Pancreas (tissue), 10 donors: ENCODE data around the gene LRRC75A. TPM values are rescaled to one million over a fixed set of nuclear protein-coding genes. Genes with fewer than 3 reads are reported as not detected.

ENCODE experiments used
- ATAC-seq, 4 donors: fragments of 200-7000 bp; cut with Tn5 transposase; one replicate each; pipeline versions ENCODE4 v1.8.0 to v1.9.1; 2020; ENCODE audit warnings: mild to moderate bottlenecking in 4 of 4, moderate library complexity in 4 of 4
- DNase-seq, 6 donors: peaks; one replicate each; pipeline ENCODE4 v3.0.0-alpha.2; 2020
- FAIRE-seq: peaks from 2 replicates; lab custom pipeline; 2012; peaks lifted over from hg19 to GRCh38; lab: Jason Lieb, UNC
- H3K27ac ChIP-seq, 4 donors: fragments of 200-600 bp; sonication (generic); 1 replicate in 3 of 4; 2 replicates in 1 of 4; pipeline versions ENCODE4 v1.5.0 to v1.8.0; 2020
- H3K27me3 ChIP-seq, 4 donors: fragments of 200-600 bp; one replicate each; pipeline ENCODE4 v1.8.0; 2021
- H3K36me3 ChIP-seq, 3 donors: fragments of 200-600 bp; sonication (generic) in 1 of 3; one replicate each; pipeline versions ENCODE4 v1.5.0 to v1.8.0; 2020 to 2021
- H3K4me1 ChIP-seq, 3 donors: fragments of 200-600 bp; one replicate each; pipeline ENCODE4 v1.8.0; 2021
- H3K4me3 ChIP-seq, 4 donors: fragments of 200-600 bp; sonication (generic) in 2 of 4; one replicate each; pipeline versions ENCODE4 v1.5.0 to v1.8.0; 2020 to 2021
- H3K9me3 ChIP-seq, 4 donors: fragments of 200-600 bp; one replicate each; pipeline ENCODE4 v1.8.0; 2021
- WGBS, 2 donors: extraction: QIAGEN DNeasy Blood & Tissue Kit; methylation state at CpG; one replicate each; pipeline ENCODE4 v1.1.7; 2013; 5-methylcytosine and 5-hydroxymethylcytosine counted together
- intact Hi-C, 3 donors: fragments of 100-400 bp; cut with DNase I; formaldehyde crosslinking; loops; one replicate each; pipeline versions ENCODE4 v1.11.1 to v1.14.2; 2022
- polyA plus RNA-seq, 2 donors: library from polyadenylated mRNA; stranded (reverse); fragments of 200-250 nt; gene quantifications; one replicate each; pipeline ENCODE4 v1.2.3, GENCODE V29; 2013
- total RNA-seq, 6 donors: library from RNA; stranded (reverse); fragmentation: NEBNext Ultra II Directional in 4 of 6; extraction: Animal tissue kit (Norgen Biotek cat#: 25700) in 4 of 6; gene quantifications; one replicate each; pipeline versions ENCODE4 v1.2.1 to v1.2.4, GENCODE V29; 2021 to 2023
- TF ChIP-seq, protein P1 (sequence below), 4 donors: fragments of 200-600 bp; sonication (generic) in 3 of 4; IDR thresholded peaks; one replicate each; pipeline versions ENCODE4 v1.5.0 to v1.8.0; 2021; ENCODE audit warnings: antibody characterized with exemption in 4 of 4
- donor health status: healthy with polysubstance abuse.
- donor health status: DM: no; HTN: no; CAD: no; lungs with moderate emphysema.
- donor health status: DM: no; HTN: no; CAD: no.
- donor health status: control.
- donor health status: control.
- donor health status: Bipolar disorder and iron deficiency.
- donor health status: DM: yes; HTN: yes; CAD: no.
- donor health status: DM: no; HTN: no; CAD: no.
- donor health status: DM: no; HTN: no; CAD: no.
- donor health status: DM: yes; HTN: yes; CAD: no.

Gene LRRC75A
- total and polyA plus RNA-seq, 8 donors = 0.95 to 4.0 (median 2.0) TPM

DNA sequence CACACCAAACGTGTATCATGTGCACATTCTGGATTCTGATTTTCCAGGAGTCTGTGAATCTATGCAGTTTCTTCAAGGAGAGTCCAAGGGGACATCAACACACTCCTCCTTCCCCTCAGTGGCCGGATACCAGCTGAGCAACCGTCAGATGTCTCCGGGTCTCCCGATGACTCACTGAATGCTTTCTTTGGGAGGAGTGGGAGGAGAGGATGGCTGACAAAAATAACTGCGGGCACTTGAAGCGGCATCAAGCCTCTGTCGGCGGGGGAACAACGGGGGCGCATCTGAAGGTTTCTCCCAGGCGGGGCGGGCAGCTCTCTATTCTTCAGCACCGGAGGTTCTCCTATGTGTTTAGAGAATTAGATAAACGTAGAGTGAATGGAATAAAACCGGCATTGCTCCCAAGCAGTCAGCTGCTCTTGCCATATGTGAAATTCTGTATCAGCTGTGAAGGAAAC lies 24.6 kb upstream of the LRRC75A start:
- DNase-seq = no peak
- WGBS, 2 donors = 16 to 24% methylated on average over 16 of the region's 16 CpGs
- Histone ChIP-seq H3K4me3 (no peak overlapping the region), H3K4me1 (no peaks in the 10 kb centered on the region), H3K27ac (no peak overlapping the region), H3K27me3 (no peaks in the 10 kb centered on the region), H3K9me3 (no peaks in the 10 kb centered on the region), H3K36me3 (no peaks in the 10 kb centered on the region)
- FAIRE-seq = no peak
- intact Hi-C loops = loop anchor here in 1 of 3 donors (5.0 kb wide), 1 partner anchor 59 kb away; no protein-coding TSS in a partner anchor
- ATAC-seq = peak in 1 of 4 donors; percentile 28
- TF ChIP-seq, protein P1, sequence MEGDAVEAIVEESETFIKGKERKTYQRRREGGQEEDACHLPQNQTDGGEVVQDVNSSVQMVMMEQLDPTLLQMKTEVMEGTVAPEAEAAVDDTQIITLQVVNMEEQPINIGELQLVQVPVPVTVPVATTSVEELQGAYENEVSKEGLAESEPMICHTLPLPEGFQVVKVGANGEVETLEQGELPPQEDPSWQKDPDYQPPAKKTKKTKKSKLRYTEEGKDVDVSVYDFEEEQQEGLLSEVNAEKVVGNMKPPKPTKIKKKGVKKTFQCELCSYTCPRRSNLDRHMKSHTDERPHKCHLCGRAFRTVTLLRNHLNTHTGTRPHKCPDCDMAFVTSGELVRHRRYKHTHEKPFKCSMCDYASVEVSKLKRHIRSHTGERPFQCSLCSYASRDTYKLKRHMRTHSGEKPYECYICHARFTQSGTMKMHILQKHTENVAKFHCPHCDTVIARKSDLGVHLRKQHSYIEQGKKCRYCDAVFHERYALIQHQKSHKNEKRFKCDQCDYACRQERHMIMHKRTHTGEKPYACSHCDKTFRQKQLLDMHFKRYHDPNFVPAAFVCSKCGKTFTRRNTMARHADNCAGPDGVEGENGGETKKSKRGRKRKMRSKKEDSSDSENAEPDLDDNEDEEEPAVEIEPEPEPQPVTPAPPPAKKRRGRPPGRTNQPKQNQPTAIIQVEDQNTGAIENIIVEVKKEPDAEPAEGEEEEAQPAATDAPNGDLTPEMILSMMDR (IDR thresholded peaks at IDR 0.05) = no peak

DNA sequence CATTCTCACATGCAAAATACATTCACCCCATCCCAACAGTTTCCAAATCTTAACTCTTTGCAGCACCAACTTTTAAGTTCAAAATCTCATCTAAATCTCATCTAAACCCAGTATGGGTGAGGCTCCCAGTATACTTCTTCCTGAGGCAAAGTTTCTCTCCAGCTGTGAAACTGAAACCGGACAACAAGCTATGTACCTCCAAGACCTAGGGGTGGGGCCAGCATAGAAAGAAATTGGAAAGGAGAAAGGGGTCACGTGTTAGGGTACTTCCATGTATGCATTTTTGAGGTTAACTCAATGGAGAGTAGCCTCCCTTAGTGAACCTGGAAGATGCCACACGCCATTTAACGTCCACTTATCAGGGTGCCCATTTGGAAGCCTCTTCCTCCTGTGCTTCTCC lies 23.9 kb upstream of the LRRC75A start:
- WGBS, 2 donors = 77 to 78% methylated on average over 4 of the region's 4 CpGs
- intact Hi-C loops = loop anchor here in 1 of 3 donors (5.0 kb wide), 1 partner anchor 59 kb away; no protein-coding TSS in a partner anchor
- ATAC-seq (no peak), DNase-seq (no peak), FAIRE-seq (no peak)
- Histone ChIP-seq H3K27me3 (no peaks in the 10 kb centered on the region), H3K27ac (no peak overlapping the region), H3K4me3 (no peak overlapping the region), H3K4me1 (no peaks in the 10 kb centered on the region), H3K36me3 (no peaks in the 10 kb centered on the region), H3K9me3 (no peaks in the 10 kb centered on the region)
- TF ChIP-seq, protein P1 (IDR thresholded peaks at IDR 0.05) = no peak

DNA sequence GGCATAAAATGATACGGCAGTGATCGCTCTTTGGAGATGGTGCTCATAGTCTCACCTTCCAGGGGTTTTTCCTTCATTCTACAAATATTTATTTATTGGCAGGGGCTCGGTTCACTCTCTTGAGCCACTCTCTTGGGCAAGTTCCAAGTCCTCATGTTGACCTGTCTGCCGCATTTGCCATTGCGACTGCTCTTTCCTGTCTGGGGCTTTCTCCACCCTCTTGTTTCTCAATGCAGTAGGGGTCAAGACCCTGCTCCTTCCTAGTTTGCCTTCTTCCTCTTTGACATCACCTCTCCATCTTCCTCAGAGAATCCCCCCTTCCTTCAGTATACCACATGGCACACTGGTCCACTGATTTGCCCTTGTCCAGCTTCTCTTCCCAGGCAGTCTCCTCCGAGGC lies 21.9 kb upstream of the LRRC75A start:
- H3K27ac ChIP-seq = no peak overlapping the region
- no peak overlapping the region for H3K4me3 ChIP-seq
- H3K9me3 ChIP-seq = no peaks in the 10 kb centered on the region
- no peaks in the 10 kb centered on the region for H3K36me3 ChIP-seq
- ATAC-seq (no peak), DNase-seq (no peak), FAIRE-seq (no peak)
- no peaks in the 10 kb centered on the region for H3K27me3 ChIP-seq
- TF ChIP-seq, protein P1 (IDR thresholded peaks at IDR 0.05) = no peak
- intact Hi-C loops = no loop called here
- WGBS, 2 donors = 75 to 76% methylated on average over 6 of the region's 6 CpGs
- no peaks in the 10 kb centered on the region for H3K4me1 ChIP-seq

DNA sequence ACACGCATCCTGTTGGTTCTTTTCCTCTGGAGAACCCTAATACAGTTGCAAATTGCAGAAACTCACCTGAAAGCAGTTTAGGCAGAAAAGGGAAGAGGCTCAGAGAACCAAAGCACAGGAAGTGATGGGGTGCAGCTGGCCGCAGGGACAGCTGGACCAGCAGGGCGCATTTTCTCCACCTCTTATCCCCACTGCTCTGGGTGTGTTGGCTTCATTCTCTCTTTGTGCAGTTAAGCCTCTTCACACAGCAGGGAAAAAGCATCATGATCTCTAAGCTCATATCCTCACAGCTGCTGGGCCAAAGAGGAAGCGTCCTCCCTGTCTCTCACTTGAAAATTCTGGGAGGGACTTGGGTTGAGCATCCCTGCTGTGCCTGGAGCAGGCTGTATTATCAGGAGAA lies 20.0 kb upstream of the LRRC75A start:
- H3K36me3 ChIP-seq = no peaks in the 10 kb centered on the region
- intact Hi-C loops = no loop called here
- WGBS, 2 donors = 81 to 86% methylated on average over 4 of the region's 4 CpGs
- ATAC-seq (no peak), FAIRE-seq (no peak), DNase-seq (no peak)
- no peak overlapping the region for H3K27ac ChIP-seq
- H3K4me3 ChIP-seq = no peak overlapping the region
- TF ChIP-seq, protein P1 (IDR thresholded peaks at IDR 0.05) = no peak
- H3K4me1 ChIP-seq = no peaks in the 10 kb centered on the region
- no peaks in the 10 kb centered on the region for H3K27me3 ChIP-seq
- no peaks in the 10 kb centered on the region for H3K9me3 ChIP-seq

DNA sequence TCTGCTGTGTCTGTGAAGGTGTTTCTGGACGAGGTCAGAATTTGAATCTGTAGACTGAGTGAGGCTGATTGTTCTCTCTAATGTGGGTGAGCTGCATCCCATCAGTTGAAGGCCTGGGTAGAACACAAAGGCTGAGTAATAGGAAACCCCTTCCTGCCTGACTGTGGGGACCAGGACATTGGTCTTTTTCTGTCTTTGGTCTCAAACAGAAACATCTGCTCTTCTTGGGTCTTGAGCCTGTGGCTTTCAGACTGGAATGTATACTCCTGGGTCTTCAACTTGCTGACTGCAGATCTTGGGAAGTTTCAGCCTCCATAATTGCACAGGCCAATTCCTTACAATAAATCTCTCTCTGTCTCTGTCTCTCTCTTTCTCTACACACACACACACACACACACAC lies 19.6 kb upstream of the LRRC75A start:
- TF ChIP-seq, protein P1 (IDR thresholded peaks at IDR 0.05) = no peak
- WGBS, 2 donors = 47 to 65% methylated on average over 1 of the region's 1 CpG
- no peaks in the 10 kb centered on the region for H3K9me3 ChIP-seq
- DNase-seq = no peak
- no peaks in the 10 kb centered on the region for H3K36me3 ChIP-seq
- H3K27ac ChIP-seq = no peak overlapping the region
- H3K4me3 ChIP-seq = no peak overlapping the region
- H3K27me3 ChIP-seq = no peaks in the 10 kb centered on the region
- FAIRE-seq = no peak
- intact Hi-C loops = no loop called here
- no peak for ATAC-seq
- H3K4me1 ChIP-seq = no peaks in the 10 kb centered on the region
